Measurements from ENCODE around the gene TRIM27.
"Not testable (repeated sequence)": the region's sequence is repeated elsewhere in the genome, so short reads cannot be mapped to it uniquely, and the experiment has no call there.

Gene TRIM27

GRCh38 chr6:28941684-28942448 is 18.1 kb upstream of the TRIM27 start:
- no peak for DNase-seq

- DNase-seq: peak; percentile 75 to 83
These were observed 17.3 kb upstream of the TRIM27 start for GRCh38 chr6:28940858-28941683.

- peak; percentile 48 to 71 for DNase-seq
These were observed 16.6 kb upstream of the TRIM27 start for GRCh38 chr6:28940294-28940857.

- no peak for DNase-seq
These were observed 9.3 kb upstream of the TRIM27 start for GRCh38 chr6:28933069-28933468.

- peak in 1 of 2 experiments; percentile 3 for DNase-seq
These were observed 6.3 kb upstream of the TRIM27 start for GRCh38 chr6:28929887-28930620.

- not testable (repeated sequence) for DNase-seq
These were observed 5.6 kb upstream of the TRIM27 start for GRCh38 chr6:28929339-28929738.

- DNase-seq: no peak
These were observed 4.1 kb upstream of the TRIM27 start for GRCh38 chr6:28927846-28928245.

GRCh38 chr6:28922821-28923317 is 916 bp downstream of the TRIM27 start:
- DNase-seq: peak in 1 of 2 experiments; percentile 60

- DNase-seq: no peak
These were observed 1.6 kb downstream of the TRIM27 start for GRCh38 chr6:28922004-28922820.

- no peak for DNase-seq
These were observed 3.5 kb downstream of the TRIM27 start for GRCh38 chr6:28920281-28920680.

- no peak for DNase-seq
These were observed 8.8 kb downstream of the TRIM27 start for GRCh38 chr6:28914941-28915340.

GRCh38 chr6:28910901-28911690 is 12.7 kb downstream of the TRIM27 start:
- no peak for DNase-seq

- no peak for DNase-seq
These were observed 16.4 kb downstream of the TRIM27 start for GRCh38 chr6:28907394-28907793.

GRCh38 chr6:28906669-28907068 is 17.1 kb downstream of the TRIM27 start:
- no peak for DNase-seq

- no peak for DNase-seq
These were observed 20.1 kb downstream of the TRIM27 start for GRCh38 chr6:28903686-28904085.

- DNase-seq: no peak
These were observed 22.0 kb downstream of the TRIM27 start for GRCh38 chr6:28901831-28902230.

GRCh38 chr6:28900577-28901256 is 23.1 kb downstream of the TRIM27 start:
- no peak for DNase-seq

GRCh38 chr6:28898710-28898965 is 25.1 kb downstream of the TRIM27 start:
- no peak for DNase-seq

GRCh38 chr6:28897369-28897745 is 26.4 kb downstream of the TRIM27 start:
- no peak for DNase-seq

GRCh38 chr6:28896505-28897368 is 27.0 kb downstream of the TRIM27 start:
- DNase-seq: peak; percentile 37 to 70
